Endodermal cell (in vitro differentiated cells): Measurements from ENCODE around the gene COL18A1. TPM values are rescaled to one million over a fixed set of nuclear protein-coding genes. Genes with fewer than 3 reads are reported as not detected.

ENCODE experiments used
- DNase-seq: peaks from one replicate; pipeline ENCODE4 v3.0.0-alpha.2; 2017
- H3K27ac ChIP-seq: 2 replicates; pipeline ENCODE4 v1.5.1; 2013; ENCODE audit warnings: mild to moderate bottlenecking, low read depth, low read length, moderate library complexity
- H3K27me3 ChIP-seq: 2 replicates; pipeline ENCODE4 v1.6.1; 2013; ENCODE audit warnings: mild to moderate bottlenecking, low read length, moderate library complexity; ENCODE audit not compliant: insufficient read depth, control insufficient read depth, poor library complexity, severe bottlenecking
- H3K36me3 ChIP-seq: 2 replicates; pipeline ENCODE4 v1.7.0; 2013; ENCODE audit warnings: mild to moderate bottlenecking, low read length, moderate library complexity; ENCODE audit not compliant: control insufficient read depth, insufficient read depth
- H3K4me1 ChIP-seq: one replicate; pipeline ENCODE4 v1.7.0; 2013; ENCODE audit warnings: low read length; ENCODE audit not compliant: control insufficient read depth, insufficient read depth
- H3K4me3 ChIP-seq: 2 replicates; pipeline ENCODE4 v1.5.1; 2013; ENCODE audit warnings: mild to moderate bottlenecking, low read length, moderate library complexity
- H3K9ac ChIP-seq: 2 replicates; pipeline ENCODE4 v1.6.1; 2013; ENCODE audit warnings: mild to moderate bottlenecking, low read length, moderate library complexity; ENCODE audit not compliant: poor library complexity, severe bottlenecking; ENCODE audit errors: extremely low read depth
- H3K9me3 ChIP-seq: 2 replicates; pipeline ENCODE4 v1.6.1; 2013; ENCODE audit warnings: mild to moderate bottlenecking, low read length, moderate library complexity; ENCODE audit not compliant: control insufficient read depth
- H3K27ac Mint-ChIP-seq: 2 replicates; pipeline ENCODE4 v1.8.0; 2020; ENCODE audit warnings: mixed read lengths
- H3K27me3 Mint-ChIP-seq: 2 replicates; pipeline ENCODE4 v1.8.0; 2021; ENCODE audit warnings: mild to moderate bottlenecking, mixed read lengths; ENCODE audit not compliant: insufficient read depth
- H3K36me3 Mint-ChIP-seq: 2 replicates; pipeline ENCODE4 v1.8.0; 2020; ENCODE audit warnings: low read depth, mixed read lengths
- H3K4me1 Mint-ChIP-seq: 2 replicates; pipeline ENCODE4 v1.8.0; 2020; ENCODE audit warnings: mixed read lengths
- H3K4me3 Mint-ChIP-seq: 2 replicates; pipeline ENCODE4 v1.8.0; 2020; ENCODE audit warnings: mild to moderate bottlenecking, moderate library complexity, mixed read lengths
- H3K9me3 Mint-ChIP-seq: 2 replicates; pipeline ENCODE4 v1.8.0; 2020; ENCODE audit warnings: mild to moderate bottlenecking, mixed read lengths
- WGBS, 2 experiments: methylation state at CpG; one replicate each; pipeline versions ENCODE4 v1.1.5 to v1.1.7; 2013; ENCODE audit warnings: missing lambda C conversion rate in 2 of 2, mixed read lengths in 1 of 2; ENCODE audit not compliant: insufficient coverage in 1 of 2, insufficient read length in 1 of 2; 5-methylcytosine and 5-hydroxymethylcytosine counted together
- total RNA-seq, 2 donors: library from RNA; stranded (reverse); fragmentation: NEBNext Ultra II Directional in 1 of 2; extraction: Animal tissue kit (Norgen Biotek cat#: 25700) in 1 of 2; gene quantifications; 2 replicates in 1 of 2; 3 replicates in 1 of 2; pipeline ENCODE4 v1.2.1, GENCODE V29; 2021
- TF ChIP-seq, protein P1 (sequence below): fragments of 200-600 bp; sonication (generic); conservative IDR thresholded peaks from 2 replicates; pipeline ENCODE4 v1.5.0; 2021; ENCODE audit warnings: antibody characterized with exemption, mild to moderate bottlenecking

Gene COL18A1
- total RNA-seq, 2 donors from 2014 or later, result 332 to 398 TPM

DNA sequence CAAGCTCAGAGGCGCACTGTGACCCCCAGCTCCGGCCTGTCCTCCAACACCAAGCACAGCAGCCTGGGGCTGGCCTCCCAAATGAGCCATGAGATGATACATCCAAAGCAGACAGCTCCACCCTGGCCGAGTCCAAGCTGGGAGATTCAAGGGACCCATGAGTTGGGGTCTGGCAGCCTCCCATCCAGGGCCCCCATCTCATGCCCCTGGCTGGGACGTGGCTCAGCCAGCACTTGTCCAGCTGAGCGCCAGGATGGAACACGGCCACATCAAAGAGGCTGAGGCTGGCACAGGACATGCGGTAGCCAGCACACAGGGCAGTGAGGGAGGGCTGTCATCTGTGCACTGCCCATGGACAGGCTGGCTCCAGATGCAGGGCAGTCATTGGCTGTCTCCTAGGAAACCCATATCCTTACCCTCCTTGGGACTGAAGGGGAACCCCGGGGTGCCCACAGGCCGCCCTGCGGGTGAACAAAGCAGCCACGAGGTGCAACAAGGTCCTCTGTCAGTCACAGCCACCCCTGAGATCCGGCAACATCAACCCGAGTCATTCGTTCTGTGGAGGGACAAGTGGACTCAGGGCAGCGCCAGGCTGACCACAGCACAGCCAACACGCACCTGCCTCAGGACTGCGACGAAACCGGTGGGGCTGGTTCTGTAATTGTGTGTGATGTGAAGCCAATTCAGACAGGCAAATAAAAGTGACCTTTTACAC, 108.2 kb downstream of the COL18A1 start:
- Mint-ChIP-seq H3K9me3 (peaks cover 4% of the 10 kb centered on the region), H3K4me1 (no peaks in the 10 kb centered on the region), H3K27me3 (no peaks in the 10 kb centered on the region), H3K27ac (no peak overlapping the region), H3K4me3 (no peak overlapping the region), H3K36me3 (peaks cover 26% of the 10 kb centered on the region)
- peak overlapping the region; percentile 47 for H3K27ac ChIP-seq
- no peak overlapping the region for H3K9ac ChIP-seq
- H3K4me3 ChIP-seq, result no peak overlapping the region
- peak; percentile 47 for DNase-seq
- H3K27me3 ChIP-seq, result no peaks in the 10 kb centered on the region
- TF ChIP-seq, protein P1, sequence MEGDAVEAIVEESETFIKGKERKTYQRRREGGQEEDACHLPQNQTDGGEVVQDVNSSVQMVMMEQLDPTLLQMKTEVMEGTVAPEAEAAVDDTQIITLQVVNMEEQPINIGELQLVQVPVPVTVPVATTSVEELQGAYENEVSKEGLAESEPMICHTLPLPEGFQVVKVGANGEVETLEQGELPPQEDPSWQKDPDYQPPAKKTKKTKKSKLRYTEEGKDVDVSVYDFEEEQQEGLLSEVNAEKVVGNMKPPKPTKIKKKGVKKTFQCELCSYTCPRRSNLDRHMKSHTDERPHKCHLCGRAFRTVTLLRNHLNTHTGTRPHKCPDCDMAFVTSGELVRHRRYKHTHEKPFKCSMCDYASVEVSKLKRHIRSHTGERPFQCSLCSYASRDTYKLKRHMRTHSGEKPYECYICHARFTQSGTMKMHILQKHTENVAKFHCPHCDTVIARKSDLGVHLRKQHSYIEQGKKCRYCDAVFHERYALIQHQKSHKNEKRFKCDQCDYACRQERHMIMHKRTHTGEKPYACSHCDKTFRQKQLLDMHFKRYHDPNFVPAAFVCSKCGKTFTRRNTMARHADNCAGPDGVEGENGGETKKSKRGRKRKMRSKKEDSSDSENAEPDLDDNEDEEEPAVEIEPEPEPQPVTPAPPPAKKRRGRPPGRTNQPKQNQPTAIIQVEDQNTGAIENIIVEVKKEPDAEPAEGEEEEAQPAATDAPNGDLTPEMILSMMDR, result no peak
- no peaks in the 10 kb centered on the region for H3K4me1 ChIP-seq
- peaks cover 8% of the 10 kb centered on the region for H3K36me3 ChIP-seq
- WGBS, 2 experiments, result 87% methylated on average over 19 of the region's 19 CpGs
- peaks cover 4% of the 10 kb centered on the region for H3K9me3 ChIP-seq

DNA sequence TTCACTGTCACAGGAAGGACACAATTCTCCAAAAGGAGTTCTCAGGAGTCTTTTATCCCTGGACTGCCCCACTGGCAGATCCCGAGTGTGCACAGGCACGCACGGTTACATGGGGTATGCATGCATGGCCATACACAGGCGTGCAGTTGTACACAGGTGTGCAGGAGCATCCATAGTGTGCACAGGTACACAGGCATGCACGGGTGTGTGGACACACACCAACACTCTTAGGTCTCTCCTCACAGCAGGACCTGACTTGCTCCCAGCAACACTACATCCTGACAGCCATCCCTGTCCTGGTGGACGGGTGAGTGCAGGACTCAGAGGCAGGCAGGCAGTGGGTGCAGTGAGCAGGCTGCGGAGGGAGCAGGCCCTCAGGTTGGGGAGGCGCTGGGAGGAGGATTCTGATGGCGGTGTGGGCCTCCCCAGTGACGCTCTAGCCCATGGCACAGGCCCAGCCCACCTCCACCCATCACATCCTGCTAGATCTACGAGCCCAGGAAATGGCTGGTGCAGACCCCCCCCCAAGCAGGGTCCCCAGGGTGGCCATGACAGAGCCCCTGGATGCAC, 108.9 kb downstream of the COL18A1 start:
- H3K27ac Mint-ChIP-seq, result no peak overlapping the region
- DNase-seq, result peak; percentile 57
- H3K4me3 Mint-ChIP-seq, result no peak overlapping the region
- peaks cover 29% of the 10 kb centered on the region for H3K36me3 Mint-ChIP-seq
- TF ChIP-seq, protein P1, result no peak
- H3K9me3 Mint-ChIP-seq, result peaks cover 11% of the 10 kb centered on the region
- H3K4me1 Mint-ChIP-seq, result no peaks in the 10 kb centered on the region
- Histone ChIP-seq H3K4me3 (no peak overlapping the region), H3K9ac (no peak overlapping the region), H3K9me3 (peaks cover 11% of the 10 kb centered on the region), H3K4me1 (no peaks in the 10 kb centered on the region), H3K36me3 (peaks cover 12% of the 10 kb centered on the region), H3K27me3 (no peaks in the 10 kb centered on the region), H3K27ac (peak overlapping the region; percentile 49)
- 92 to 95% methylated on average over 5 to 11 of the region's 11 CpGs for WGBS, 2 experiments
- no peaks in the 10 kb centered on the region for H3K27me3 Mint-ChIP-seq

DNA sequence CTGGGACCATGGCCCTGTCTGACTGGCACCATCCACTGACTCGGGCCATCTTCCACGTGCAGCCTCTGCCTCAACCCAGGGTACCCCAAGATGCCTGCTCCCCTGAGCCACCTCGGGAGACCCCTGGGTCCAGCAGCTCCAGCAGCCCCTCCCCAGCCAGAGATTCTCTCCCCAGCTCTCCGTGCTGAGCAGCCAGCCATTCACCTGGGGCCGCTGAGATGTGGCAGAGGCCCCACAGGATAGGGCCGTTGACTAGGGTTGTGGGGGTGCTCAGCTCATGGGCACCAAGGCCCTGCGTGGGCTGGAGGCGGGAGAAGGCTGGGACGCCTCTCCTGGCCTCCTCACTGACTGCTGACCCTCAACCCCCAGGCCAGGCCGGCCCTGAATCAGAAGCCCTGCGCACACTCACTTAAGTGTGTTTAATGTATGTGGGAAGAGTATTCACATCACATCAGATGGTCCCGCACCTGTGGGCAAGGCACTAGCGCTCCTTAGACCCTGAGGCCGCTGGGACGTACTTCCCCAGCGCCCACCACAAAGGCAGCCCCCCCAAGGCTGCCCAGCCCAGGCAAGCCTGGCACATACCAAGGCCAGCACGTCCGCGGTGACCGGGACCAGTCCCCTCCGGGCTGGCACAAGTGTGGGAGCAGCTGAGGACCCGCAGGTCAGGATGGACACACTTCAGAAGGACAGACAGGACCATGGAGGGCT, 109.5 kb downstream of the COL18A1 start:
- no peak overlapping the region for H3K4me3 Mint-ChIP-seq

More for the DNA sequence above, 109.5 kb downstream of the COL18A1 start:
- Histone ChIP-seq H3K9me3 (peaks cover 18% of the 10 kb centered on the region), H3K27ac (no peak overlapping the region), H3K4me3 (no peak overlapping the region), H3K9ac (no peak overlapping the region), H3K27me3 (no peaks in the 10 kb centered on the region), H3K36me3 (peaks cover 16% of the 10 kb centered on the region), H3K4me1 (no peaks in the 10 kb centered on the region)
- TF ChIP-seq, protein P1, result no peak
- Mint-ChIP-seq H3K27ac (no peak overlapping the region), H3K36me3 (peaks cover 34% of the 10 kb centered on the region), H3K9me3 (peaks cover 18% of the 10 kb centered on the region), H3K27me3 (peaks cover 2% of the 10 kb centered on the region), H3K4me1 (no peaks in the 10 kb centered on the region)
- 90 to 93% methylated on average over 16 to 22 of the region's 22 CpGs for WGBS, 2 experiments
- DNase-seq, result peak; percentile 49
